GM23338 (cell line): ENCODE data around the gene EVI5. TPM values are rescaled to one million over a fixed set of nuclear protein-coding genes. Genes with fewer than 3 reads are reported as not detected.

Experiments used
- ATAC-seq: fragments of 200-7000 bp; cut with Tn5 transposase; 3 replicates; pipeline ENCODE4 v1.9.1; 2020
- DNase-seq: peaks from one replicate; pipeline ENCODE4 v3.0.0-alpha.2; 2015; ENCODE audit warnings: low spot score
- H2AFZ ChIP-seq: fragments of 200-600 bp; sonication (generic); 2 replicates; pipeline ENCODE4 v1.8.0; 2016; ENCODE audit warnings: antibody characterized with exemption, mild to moderate bottlenecking, moderate library complexity
- H3F3A ChIP-seq: fragments of 200-600 bp; sonication (generic); replicated peaks from 2 replicates; pipeline ENCODE4 v1.8.0; 2017; ENCODE audit warnings: antibody characterized with exemption, mixed run types, low read depth
- H3K27ac ChIP-seq: fragments of 200-600 bp; sonication (generic); 2 replicates; pipeline ENCODE4 v1.6.1; 2016; ENCODE audit warnings: low read depth
- H3K27me3 ChIP-seq: fragments of 200-600 bp; sonication (generic); 2 replicates; pipeline ENCODE4 v1.8.0; 2016; ENCODE audit warnings: mild to moderate bottlenecking, mixed run types, moderate library complexity; ENCODE audit not compliant: insufficient read depth
- H3K36me3 ChIP-seq: fragments of 200-600 bp; sonication (generic); 2 replicates; pipeline ENCODE4 v1.8.0; 2016; ENCODE audit warnings: mild to moderate bottlenecking; ENCODE audit not compliant: insufficient read depth
- H3K4me1 ChIP-seq: fragments of 200-600 bp; sonication (generic); 2 replicates; pipeline ENCODE4 v1.8.0; 2016; ENCODE audit warnings: mild to moderate bottlenecking, moderate library complexity; ENCODE audit not compliant: insufficient read depth
- H3K4me2 ChIP-seq: fragments of 200-600 bp; sonication (generic); 2 replicates; pipeline ENCODE4 v1.7.1; 2017; ENCODE audit warnings: mixed run types
- H3K4me3 ChIP-seq: fragments of 200-600 bp; sonication (generic); 2 replicates; pipeline ENCODE4 v1.6.1; 2016; ENCODE audit warnings: mixed run types
- H3K79me2 ChIP-seq: fragments of 200-600 bp; sonication (generic); replicated peaks from 2 replicates; pipeline ENCODE4 v1.8.0; 2017; ENCODE audit warnings: mild to moderate bottlenecking; ENCODE audit not compliant: insufficient read depth
- H3K9me2 ChIP-seq: fragments of 200-600 bp; sonication (generic); 2 replicates; pipeline ENCODE4 v1.8.0; 2017; ENCODE audit not compliant: insufficient read depth
- H4K20me1 ChIP-seq: fragments of 200-600 bp; sonication (generic); replicated peaks from 2 replicates; pipeline ENCODE4 v1.8.0; 2017; ENCODE audit warnings: mild to moderate bottlenecking; ENCODE audit not compliant: insufficient read depth
- H3K27ac Mint-ChIP-seq: 2 replicates; pipeline ENCODE4 v1.8.0; 2020; ENCODE audit warnings: inconsistent platforms, mild to moderate bottlenecking, moderate library complexity, mixed read lengths
- H3K27me3 Mint-ChIP-seq: 3 replicates; pipeline ENCODE4 v1.8.0; 2022; ENCODE audit warnings: low read depth, mild to moderate bottlenecking, moderate library complexity, mixed read lengths, inconsistent platforms; ENCODE audit not compliant: insufficient read depth, poor library complexity
- H3K36me3 Mint-ChIP-seq: 3 replicates; pipeline ENCODE4 v1.8.0; 2021; ENCODE audit warnings: low read depth, mild to moderate bottlenecking, inconsistent platforms, moderate library complexity, mixed read lengths
- H3K4me1 Mint-ChIP-seq: 3 replicates; pipeline ENCODE4 v1.8.0; 2020; ENCODE audit warnings: mild to moderate bottlenecking, inconsistent platforms, mixed read lengths
- H3K4me3 Mint-ChIP-seq: 3 replicates; pipeline ENCODE4 v1.8.0; 2021; ENCODE audit warnings: moderate library complexity, mild to moderate bottlenecking, inconsistent platforms, mixed read lengths
- H3K9me3 Mint-ChIP-seq: 3 replicates; pipeline ENCODE4 v1.8.0; 2020; ENCODE audit warnings: moderate library complexity, mild to moderate bottlenecking, inconsistent platforms, mixed read lengths
- CREB1 ChIP-seq: fragments of 250-450 bp; sonication (Bioruptor Pico); IDR thresholded peaks from 2 replicates; pipeline ENCODE4 v1.5.0; 2020; ENCODE audit warnings: low read depth, mild to moderate bottlenecking, moderate library complexity
- CTCF ChIP-seq, 2 experiments: fragments of 200-600 bp in 1 of 2; sonication (generic) in 1 of 2; conservative IDR thresholded peaks; 2 replicates each; pipeline versions ENCODE4 v1.5.1 to v1.6.1; 2016 to 2017; ENCODE audit warnings: antibody characterized with exemption in 2 of 2, low read depth in 2 of 2, mild to moderate bottlenecking in 2 of 2, moderate library complexity in 1 of 2
- ETS1 ChIP-seq: IDR thresholded peaks from 2 replicates; pipeline ENCODE4 v1.6.1; 2016; ENCODE audit warnings: antibody characterized with exemption
- EZH2 ChIP-seq: fragments of 200-600 bp; sonication (generic); IDR thresholded peaks from one replicate; pipeline ENCODE4 v1.8.0; 2017; ENCODE audit warnings: antibody characterized with exemption, mild to moderate bottlenecking, low read depth; ENCODE audit not compliant: unreplicated experiment
- EZH2phosphoT487 ChIP-seq: fragments of 200-600 bp; sonication (generic); IDR thresholded peaks from one replicate; pipeline ENCODE4 v1.8.1; 2018; ENCODE audit warnings: antibody characterized with exemption; ENCODE audit not compliant: unreplicated experiment
- JUNB ChIP-seq: IDR thresholded peaks from one replicate; pipeline ENCODE4 v1.6.1; 2016; ENCODE audit warnings: antibody characterized with exemption; ENCODE audit not compliant: unreplicated experiment
- NANOG ChIP-seq: IDR thresholded peaks from 2 replicates; pipeline ENCODE4 v1.6.1; 2016; ENCODE audit warnings: antibody characterized with exemption, borderline replicate concordance
- POLR2AphosphoS5 ChIP-seq: IDR thresholded peaks from 2 replicates; pipeline ENCODE4 v1.6.1; 2016; ENCODE audit warnings: antibody characterized with exemption, low read depth
- REST ChIP-seq: IDR thresholded peaks from one replicate; pipeline ENCODE4 v1.6.1; 2018; ENCODE audit warnings: antibody characterized with exemption; ENCODE audit not compliant: unreplicated experiment
- STAT1 ChIP-seq: IDR thresholded peaks from one replicate; pipeline ENCODE4 v1.6.1; 2016; ENCODE audit warnings: antibody characterized with exemption; ENCODE audit not compliant: unreplicated experiment
- ZNF114 ChIP-seq: fragments of 250-450 bp; sonication (Bioruptor Pico); IDR thresholded peaks from 2 replicates; pipeline ENCODE4 v1.5.0; 2020; ENCODE audit warnings: mild to moderate bottlenecking, moderate library complexity
- ZNF331 ChIP-seq: fragments of 250-450 bp; sonication (Bioruptor Pico); IDR thresholded peaks from 2 replicates; pipeline ENCODE4 v1.5.0; 2020; ENCODE audit warnings: low read depth, mild to moderate bottlenecking, moderate library complexity
- ZNF462 ChIP-seq: fragments of 250-450 bp; sonication (Bioruptor Pico); IDR thresholded peaks from 2 replicates; pipeline ENCODE4 v1.5.0; 2020; ENCODE audit warnings: mild to moderate bottlenecking, moderate library complexity
- polyA plus RNA-seq: library from polyadenylated mRNA; unstranded; fragments of >200 nt; fragmentation: Nextera tagmentation; extraction: Ambion mirVana; gene quantifications from 2 replicates; pipeline ENCODE4 v1.2.1, GENCODE V29; 2016
- total RNA-seq: library from RNA; depleted of rRNA; stranded (reverse); fragments of >200 nt; shearing (Covaris generic); gene quantifications from 2 replicates; pipeline ENCODE4 v1.2.3, GENCODE V29; 2014

Gene EVI5
- total and polyA plus RNA-seq, 2 experiments from 2014 or later, result 15.6 to 24.8 TPM

- H3K27me3 Mint-ChIP-seq, result no peaks in the 10 kb centered on the region
- H3K36me3 Mint-ChIP-seq, result peaks cover 6% of the 10 kb centered on the region; the same call in 2 of the 3 replicates
- Histone ChIP-seq H2AFZ (no peak overlapping the region), H3K4me3 (no peak overlapping the region), H4K20me1 (peaks cover 4% of the 10 kb centered on the region), H3F3A (no peaks in the 10 kb centered on the region), H3K4me1 (no peaks in the 10 kb centered on the region), H3K4me2 (no peak overlapping the region), H3K9me2 (no peaks in the 10 kb centered on the region), H3K27ac (no peak overlapping the region; the same call in 1 of the 2 replicates), H3K79me2 (no peaks in the 10 kb centered on the region), H3K36me3 (no peaks in the 10 kb centered on the region), H3K27me3 (no peaks in the 10 kb centered on the region)
- H3K27ac Mint-ChIP-seq, result peak overlapping the region; percentile 29; the same call in 1 of the 2 replicates
- no peaks in the 10 kb centered on the region for H3K9me3 Mint-ChIP-seq
- H3K4me3 Mint-ChIP-seq, result no peak overlapping the region
- no peaks in the 10 kb centered on the region for H3K4me1 Mint-ChIP-seq
- DNase-seq, result no peak
- TF ChIP-seq POLR2AphosphoS5 (no peak), ZNF331 (CRISPR knock-in tag) (no peak), STAT1 (no peak), JUNB (no peak), REST (no peak), CREB1 (CRISPR knock-in tag) (no peak), CTCF (conservative IDR thresholded peaks at IDR 0.05; ENCODE audit: low read depth in 2 of 2) (no peak), NANOG (no peak), EZH2 (no peak), ZNF114 (no peak), ZNF462 (CRISPR knock-in tag) (no peak), EZH2phosphoT487 (no peak), ETS1 (no peak)
- no peak for ATAC-seq
Observed at GRCh38 chr1:92698932-92699331, 86.0 kb downstream of the EVI5 start.
